GM23338 (cell line): ENCODE results near the gene UCN.

Source experiments
- EZH2 ChIP-seq: fragments of 200-600 bp; sonication (generic); IDR thresholded peaks from one replicate; pipeline ENCODE4 v1.8.0; 2017; ENCODE audit warnings: antibody characterized with exemption, mild to moderate bottlenecking, low read depth; ENCODE audit not compliant: unreplicated experiment
- EZH2phosphoT487 ChIP-seq: fragments of 200-600 bp; sonication (generic); IDR thresholded peaks from one replicate; pipeline ENCODE4 v1.8.1; 2018; ENCODE audit warnings: antibody characterized with exemption; ENCODE audit not compliant: unreplicated experiment
- NANOG ChIP-seq: IDR thresholded peaks from 2 replicates; pipeline ENCODE4 v1.6.1; 2016; ENCODE audit warnings: antibody characterized with exemption, borderline replicate concordance
- POLR2AphosphoS5 ChIP-seq: IDR thresholded peaks from 2 replicates; pipeline ENCODE4 v1.6.1; 2016; ENCODE audit warnings: antibody characterized with exemption, low read depth
- TF ChIP-seq, protein P1 (sequence below), 2 experiments: fragments of 200-600 bp in 1 of 2; sonication (generic) in 1 of 2; conservative IDR thresholded peaks; 2 replicates each; pipeline versions ENCODE4 v1.5.1 to v1.6.1; 2016 to 2017; ENCODE audit warnings: antibody characterized with exemption in 2 of 2, low read depth in 2 of 2, mild to moderate bottlenecking in 2 of 2, moderate library complexity in 1 of 2

DNA sequence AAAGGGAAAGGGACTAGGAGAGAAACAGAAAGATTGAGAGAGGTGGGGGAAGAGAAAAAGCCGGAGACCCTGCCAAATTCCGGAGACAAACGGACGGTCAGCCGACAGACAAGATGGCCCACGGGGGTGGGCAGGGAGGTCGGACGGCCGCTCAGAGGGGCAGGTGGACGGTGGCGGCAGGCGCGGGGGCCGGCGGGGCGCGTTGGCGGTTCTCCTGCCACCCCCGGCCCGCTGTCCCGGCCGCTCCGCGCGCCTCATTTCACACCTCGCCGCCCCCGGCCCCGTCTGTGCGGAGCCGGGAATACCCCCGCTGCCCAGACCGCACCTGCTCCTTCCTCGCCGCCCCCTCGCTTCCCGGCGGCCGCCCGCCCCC is 46.3 kb downstream of the UCN start:
- TF ChIP-seq, protein P1, sequence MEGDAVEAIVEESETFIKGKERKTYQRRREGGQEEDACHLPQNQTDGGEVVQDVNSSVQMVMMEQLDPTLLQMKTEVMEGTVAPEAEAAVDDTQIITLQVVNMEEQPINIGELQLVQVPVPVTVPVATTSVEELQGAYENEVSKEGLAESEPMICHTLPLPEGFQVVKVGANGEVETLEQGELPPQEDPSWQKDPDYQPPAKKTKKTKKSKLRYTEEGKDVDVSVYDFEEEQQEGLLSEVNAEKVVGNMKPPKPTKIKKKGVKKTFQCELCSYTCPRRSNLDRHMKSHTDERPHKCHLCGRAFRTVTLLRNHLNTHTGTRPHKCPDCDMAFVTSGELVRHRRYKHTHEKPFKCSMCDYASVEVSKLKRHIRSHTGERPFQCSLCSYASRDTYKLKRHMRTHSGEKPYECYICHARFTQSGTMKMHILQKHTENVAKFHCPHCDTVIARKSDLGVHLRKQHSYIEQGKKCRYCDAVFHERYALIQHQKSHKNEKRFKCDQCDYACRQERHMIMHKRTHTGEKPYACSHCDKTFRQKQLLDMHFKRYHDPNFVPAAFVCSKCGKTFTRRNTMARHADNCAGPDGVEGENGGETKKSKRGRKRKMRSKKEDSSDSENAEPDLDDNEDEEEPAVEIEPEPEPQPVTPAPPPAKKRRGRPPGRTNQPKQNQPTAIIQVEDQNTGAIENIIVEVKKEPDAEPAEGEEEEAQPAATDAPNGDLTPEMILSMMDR (conservative IDR thresholded peaks at IDR 0.05; ENCODE audit: low read depth in 2 of 2), result no peak
- TF ChIP-seq EZH2 (peak; percentile 60), POLR2AphosphoS5 (no peak), EZH2phosphoT487 (peak; percentile 47), NANOG (no peak)
